Natural killer cell treated with Interleukin-12 subunit alpha and Interleukin-12 subunit beta and Interleukin-15 and Interleukin-18, amount 100 ng/mL, for 72 hours (primary cell): Measurements from ENCODE around the gene S100A16. TPM values are rescaled to one million over a fixed set of nuclear protein-coding genes. Genes with fewer than 3 reads are reported as not detected.

Source experiments
- ATAC-seq, 2 donors: fragments of 150-1000 bp; cut with Tn5 transposase in 1 of 2; sonication (Bioruptor Pico), chemical (Tn5 transposase) in 1 of 2; 2 replicates each; pipeline ENCODE4 v1.10.0; 2021
- DNase-seq: peaks from one replicate; pipeline ENCODE4 v3.0.0; 2022; ENCODE audit warnings: low spot score
- H3K27ac Mint-ChIP-seq, 2 donors: 1 replicate in 1 of 2; 2 replicates in 1 of 2; pipeline ENCODE4 v1.8.0; 2022; ENCODE audit warnings: mixed read lengths in 2 of 2, mild to moderate bottlenecking in 1 of 2, moderate library complexity in 1 of 2
- H3K27me3 Mint-ChIP-seq, 2 donors: 1 replicate in 1 of 2; 2 replicates in 1 of 2; pipeline ENCODE4 v1.8.0; 2022; ENCODE audit warnings: mixed read lengths in 2 of 2
- H3K36me3 Mint-ChIP-seq: one replicate; pipeline ENCODE4 v1.8.0; 2022; ENCODE audit warnings: mixed read lengths
- H3K4me1 Mint-ChIP-seq, 2 donors: 1 replicate in 1 of 2; 2 replicates in 1 of 2; pipeline ENCODE4 v1.8.0; 2022; ENCODE audit warnings: low read depth in 2 of 2, mixed read lengths in 2 of 2, mild to moderate bottlenecking in 1 of 2
- H3K4me3 Mint-ChIP-seq: one replicate; pipeline ENCODE4 v1.8.0; 2022; ENCODE audit warnings: mixed read lengths
- H3K9me3 Mint-ChIP-seq: 2 replicates; pipeline ENCODE4 v1.8.0; 2022; ENCODE audit warnings: mixed read lengths
- total RNA-seq, 2 donors: library from RNA; stranded (reverse); gene quantifications; one replicate each; pipeline ENCODE4 v1.2.3, GENCODE V29; 2022

Gene S100A16
- total RNA-seq, 2 donors from 2014 or later: not detected

DNA sequence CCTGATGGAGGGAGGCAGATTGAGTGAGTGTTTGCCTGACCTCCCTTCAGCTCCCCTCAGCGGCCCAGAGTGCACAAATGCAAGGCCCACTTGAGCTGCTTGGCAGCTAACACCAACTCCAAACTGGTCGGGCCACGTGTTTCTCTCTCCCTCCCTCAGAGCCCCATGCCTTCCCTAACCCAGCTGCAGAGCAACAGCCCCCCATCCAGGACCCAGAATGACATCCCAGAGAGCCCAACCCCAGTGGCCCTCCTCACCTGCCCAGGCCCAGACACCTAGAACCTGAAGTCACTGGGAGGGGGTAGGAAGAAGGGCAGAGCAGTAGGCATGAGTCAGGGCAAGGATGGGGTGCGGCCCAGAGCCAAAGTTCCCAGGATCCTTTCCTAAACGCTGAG is 4.0 kb upstream of the S100A16 start:
- ATAC-seq: no peak
- Mint-ChIP-seq H3K27ac (no peak overlapping the region), H3K4me1 (peaks cover 0 to 5% of the 10 kb centered on the region in 2 donors), H3K36me3 (no peaks in the 10 kb centered on the region), H3K4me3 (no peak overlapping the region), H3K27me3 (no peaks in the 10 kb centered on the region), H3K9me3 (no peaks in the 10 kb centered on the region)
- no peak for DNase-seq

DNA sequence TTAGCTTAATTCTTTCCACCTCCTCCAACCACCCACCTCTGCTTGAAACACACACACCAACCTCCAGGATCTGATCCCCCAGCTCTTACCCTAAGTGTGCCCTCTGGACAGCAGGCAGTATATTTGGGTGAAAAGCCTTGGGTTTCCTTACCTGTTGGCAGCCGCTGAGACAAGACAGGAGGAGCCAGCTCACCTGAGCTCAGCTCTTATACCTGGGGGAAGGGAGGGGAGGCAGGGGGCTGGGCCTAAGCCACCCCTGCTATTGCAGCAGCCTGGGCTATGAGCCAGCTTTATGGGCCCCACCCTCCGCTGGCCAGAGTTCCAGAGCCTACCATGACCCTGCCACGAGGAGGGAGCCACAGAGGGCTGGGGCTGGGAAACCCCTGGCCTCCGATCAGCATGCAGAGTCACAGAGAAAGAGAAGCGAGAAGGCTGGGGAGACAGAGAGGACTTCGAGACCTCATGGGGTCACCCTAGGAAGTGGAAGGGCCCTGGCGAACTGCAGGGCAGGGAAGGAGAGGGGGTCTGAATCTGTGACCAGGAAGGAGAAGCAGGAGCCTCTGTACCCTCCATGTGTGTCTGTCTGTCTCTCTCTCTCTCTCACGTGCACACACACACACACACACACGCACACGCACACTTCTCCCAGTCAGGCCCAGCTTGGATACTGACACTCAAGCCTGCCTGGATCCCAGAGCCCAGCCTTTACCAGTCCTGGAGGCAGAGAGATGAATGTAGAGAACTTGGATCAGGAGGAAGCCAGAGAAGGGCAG is 3.4 kb upstream of the S100A16 start, which contains the start of gene S100A14:
TSS of gene S100A14 (minus strand) at position 182 of the 773 bp plus-strand sequence. CDS start 467 bp downstream, outside the sequence.
- peaks cover 0 to 5% of the 10 kb centered on the region in 2 donors for H3K4me1 Mint-ChIP-seq
- no peaks in the 10 kb centered on the region for H3K9me3 Mint-ChIP-seq
- H3K27ac Mint-ChIP-seq: no peak within 1 kb of the TSS
- no peaks in the 10 kb centered on the region for H3K36me3 Mint-ChIP-seq
- no peak within 1 kb of the TSS for H3K4me3 Mint-ChIP-seq
- ATAC-seq (no peak), DNase-seq (no peak)
- peaks cover 0 to 2% of the 10 kb centered on the region in 2 donors for H3K27me3 Mint-ChIP-seq

DNA sequence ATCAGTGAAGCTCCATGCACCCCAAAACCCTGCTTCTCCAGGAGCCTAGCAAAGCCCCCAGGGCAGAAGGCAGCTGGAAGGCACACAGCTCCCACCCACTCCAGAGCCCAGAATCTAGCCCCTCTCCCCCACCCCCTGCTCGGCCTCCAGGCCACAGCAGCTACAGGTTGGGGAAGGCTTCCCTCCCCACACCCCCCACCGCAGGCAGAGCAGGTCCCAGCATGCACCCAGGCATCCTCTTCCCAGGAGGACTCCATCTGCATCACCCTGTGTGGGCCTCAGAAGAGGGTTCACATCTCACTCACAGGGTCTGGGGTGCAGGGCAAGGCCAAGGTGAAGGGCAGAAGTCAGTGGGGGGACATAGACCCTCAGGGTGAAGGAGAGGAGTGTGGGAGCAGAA is 2.5 kb upstream of the S100A16 start:
- Mint-ChIP-seq H3K36me3 (no peaks in the 10 kb centered on the region), H3K27me3 (peaks cover 0 to 3% of the 10 kb centered on the region in 2 donors), H3K4me3 (no peak overlapping the region), H3K4me1 (peaks cover 0 to 5% of the 10 kb centered on the region in 2 donors), H3K9me3 (no peaks in the 10 kb centered on the region), H3K27ac (no peak overlapping the region)
- DNase-seq: no peak
- no peak for ATAC-seq

DNA sequence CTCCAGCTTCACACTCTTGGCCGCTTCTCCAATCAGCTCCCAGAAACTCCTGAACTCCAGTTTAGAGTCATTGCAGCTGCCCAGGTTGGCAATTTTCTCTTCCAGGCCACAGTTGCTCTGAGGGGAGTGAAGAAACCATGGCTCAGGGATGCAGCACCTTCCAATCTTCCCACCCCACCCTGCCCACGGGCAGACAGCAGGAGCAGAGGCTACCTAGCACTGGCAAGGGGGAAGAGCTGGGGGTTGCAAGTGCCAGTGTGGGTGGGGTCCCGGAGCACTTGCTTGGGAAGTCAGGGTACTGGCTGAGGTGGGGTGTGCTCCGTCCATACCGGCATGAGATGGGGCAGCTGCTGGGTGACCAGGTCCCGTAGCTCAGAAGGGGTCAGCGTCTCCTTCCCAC is 2.0 kb upstream of the S100A16 start:
- ATAC-seq (no peak), DNase-seq (no peak)
- H3K27ac Mint-ChIP-seq: no peak overlapping the region
- H3K9me3 Mint-ChIP-seq: no peaks in the 10 kb centered on the region
- H3K27me3 Mint-ChIP-seq: peaks cover 0 to 3% of the 10 kb centered on the region in 2 donors
- no peak overlapping the region for H3K4me3 Mint-ChIP-seq
- H3K4me1 Mint-ChIP-seq: peaks cover 0 to 5% of the 10 kb centered on the region in 2 donors
- H3K36me3 Mint-ChIP-seq: no peaks in the 10 kb centered on the region

DNA sequence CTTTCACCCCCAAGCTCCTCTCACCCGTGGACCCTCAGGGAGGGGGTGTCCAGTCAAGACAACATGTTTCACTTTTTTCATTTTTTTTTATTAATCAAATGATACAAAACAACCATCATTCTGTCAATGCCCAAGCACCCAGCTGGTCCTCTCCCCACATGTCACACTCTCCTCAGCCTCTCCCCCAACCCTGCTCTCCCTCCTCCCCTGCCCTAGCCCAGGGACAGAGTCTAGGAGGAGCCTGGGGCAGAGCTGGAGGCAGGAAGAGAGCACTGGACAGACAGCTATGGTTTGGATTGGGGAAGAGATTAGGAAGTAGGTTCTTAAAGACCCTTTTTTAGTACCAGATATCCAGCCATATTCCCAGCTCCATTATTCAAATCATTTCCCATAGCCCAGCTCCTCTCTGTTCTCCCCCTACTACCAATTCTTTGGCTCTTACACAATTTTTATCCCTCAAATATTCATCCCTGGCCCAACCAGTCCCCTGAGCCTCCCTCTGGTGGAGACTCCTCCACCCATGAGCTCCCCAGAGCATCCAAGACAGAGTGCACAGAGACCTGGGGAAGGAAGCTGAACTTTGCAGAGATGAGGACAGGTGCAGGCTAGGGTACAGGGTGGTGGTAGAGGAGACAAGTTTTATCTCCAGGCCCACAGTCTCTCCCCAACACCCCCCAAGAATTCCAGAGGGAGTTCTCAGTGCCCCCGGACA is 1.4 kb upstream of the S100A16 start:
- Mint-ChIP-seq H3K4me1 (peaks cover 0 to 5% of the 10 kb centered on the region in 2 donors), H3K27me3 (peaks cover 0 to 3% of the 10 kb centered on the region in 2 donors), H3K4me3 (no peak overlapping the region), H3K27ac (no peak overlapping the region), H3K9me3 (no peaks in the 10 kb centered on the region), H3K36me3 (no peaks in the 10 kb centered on the region)
- DNase-seq (no peak), ATAC-seq (no peak)

DNA sequence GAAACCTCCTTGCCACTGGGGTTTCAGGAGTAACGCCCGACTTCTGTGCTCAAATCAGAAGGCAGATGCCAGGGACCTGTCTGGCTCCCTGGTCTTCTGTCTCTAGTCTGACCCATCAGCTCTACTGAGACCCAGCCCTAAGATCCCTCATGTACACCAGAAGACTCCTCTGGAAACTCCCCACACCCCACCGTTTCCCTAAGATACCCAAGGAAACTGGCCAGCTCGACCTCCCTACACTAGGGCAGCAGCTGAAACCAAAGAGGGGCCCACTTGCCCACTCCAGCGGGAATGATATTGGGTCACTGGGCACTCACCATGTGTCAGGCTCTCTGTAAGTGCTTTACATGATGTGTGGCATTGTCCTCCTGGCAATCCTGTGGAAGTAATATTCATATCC is 469 bp upstream of the S100A16 start:
- H3K4me3 Mint-ChIP-seq: no peak overlapping the region
- no peaks in the 10 kb centered on the region for H3K9me3 Mint-ChIP-seq
- H3K36me3 Mint-ChIP-seq: no peaks in the 10 kb centered on the region
- H3K27me3 Mint-ChIP-seq: peaks cover 0 to 3% of the 10 kb centered on the region in 2 donors
- H3K27ac Mint-ChIP-seq: no peak overlapping the region
- H3K4me1 Mint-ChIP-seq: peaks cover 0 to 5% of the 10 kb centered on the region in 2 donors
- DNase-seq (no peak), ATAC-seq (no peak)

DNA sequence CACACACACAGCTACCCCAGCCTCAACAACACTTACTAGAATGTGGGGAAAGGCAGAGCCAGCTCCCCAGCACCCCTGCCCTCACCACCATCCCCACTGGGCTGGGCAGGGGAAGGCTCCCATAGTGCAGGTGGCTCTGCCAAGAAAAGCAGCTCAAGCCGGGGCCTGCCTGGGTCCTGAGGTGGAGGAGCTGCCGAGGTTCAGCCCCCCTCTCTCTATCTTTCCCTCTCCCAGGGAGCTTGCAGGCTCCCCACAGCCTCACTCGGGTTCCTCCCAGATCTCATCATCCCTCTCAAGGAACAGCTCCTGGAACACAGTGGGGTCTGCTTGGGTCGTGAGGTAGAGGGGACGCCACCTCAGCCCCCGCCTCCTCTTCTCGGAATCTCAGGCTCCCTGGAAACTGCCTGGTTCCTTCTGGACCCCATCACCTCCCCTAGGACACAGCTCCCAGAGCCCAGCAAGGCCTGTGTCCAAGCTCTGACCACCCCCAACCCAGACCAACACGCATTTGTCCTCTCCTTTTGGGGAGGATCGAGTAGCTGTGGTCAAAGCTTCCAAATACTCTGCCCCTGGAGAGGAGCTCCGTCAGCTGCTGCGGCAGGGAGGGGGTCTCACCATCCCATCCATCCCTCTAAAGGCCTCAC is 704 bp downstream of the S100A16 start:
- no peak overlapping the region for H3K4me3 Mint-ChIP-seq
- H3K27me3 Mint-ChIP-seq: peaks cover 0 to 3% of the 10 kb centered on the region in 2 donors
- H3K4me1 Mint-ChIP-seq: no peaks in the 10 kb centered on the region
- ATAC-seq (no peak), DNase-seq (no peak)
- H3K27ac Mint-ChIP-seq: no peak overlapping the region
- H3K9me3 Mint-ChIP-seq: no peaks in the 10 kb centered on the region
- H3K36me3 Mint-ChIP-seq: no peaks in the 10 kb centered on the region

DNA sequence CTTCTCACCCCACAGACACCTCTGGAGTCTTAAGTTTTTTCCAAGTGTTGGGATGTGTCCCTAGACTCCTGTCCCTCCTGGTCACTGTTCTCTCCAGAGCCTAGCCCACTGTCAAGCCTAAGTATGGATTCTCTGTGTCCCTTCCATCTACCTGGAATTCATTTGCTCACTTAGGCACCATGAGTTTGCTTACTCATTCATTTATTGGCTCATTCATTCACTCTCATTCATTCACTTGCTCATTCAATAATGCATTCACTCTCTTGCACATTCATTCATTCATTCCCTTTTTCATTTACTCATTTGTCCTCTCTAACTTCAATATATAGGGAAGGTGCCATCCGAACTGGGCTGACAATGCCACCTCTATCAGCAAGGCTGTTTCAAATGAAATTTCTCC is 1.6 kb downstream of the S100A16 start:
- DNase-seq: no peak
- H3K9me3 Mint-ChIP-seq: no peaks in the 10 kb centered on the region
- peaks cover 0 to 3% of the 10 kb centered on the region in 2 donors for H3K27me3 Mint-ChIP-seq
- no peak for ATAC-seq
- H3K4me3 Mint-ChIP-seq: no peak overlapping the region
- H3K27ac Mint-ChIP-seq: no peak overlapping the region
- H3K4me1 Mint-ChIP-seq: no peaks in the 10 kb centered on the region
- H3K36me3 Mint-ChIP-seq: no peaks in the 10 kb centered on the region

DNA sequence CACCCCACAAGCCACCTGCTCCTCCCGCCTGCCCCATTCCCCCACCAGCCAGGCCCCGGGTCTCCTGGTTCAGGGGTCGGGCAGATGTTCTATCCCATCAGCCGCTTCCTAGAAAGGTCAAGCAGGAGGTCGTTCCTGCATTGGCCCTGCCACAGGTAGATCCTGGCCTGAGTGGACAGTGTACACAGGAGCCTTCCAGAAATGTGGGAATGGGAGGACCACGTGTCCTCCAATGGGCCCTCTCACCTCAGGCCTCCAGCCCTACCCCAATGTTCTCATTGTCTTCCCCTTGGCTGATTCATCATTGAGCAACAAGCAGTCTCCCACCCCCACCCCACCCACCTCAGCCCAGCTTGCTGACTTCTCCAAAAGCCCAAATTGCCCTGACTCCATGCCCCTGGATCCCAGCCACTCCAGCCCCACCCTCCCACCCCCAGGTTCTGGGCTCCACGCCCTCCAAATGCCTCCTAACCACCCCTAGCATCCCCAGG is 2.1 kb downstream of the S100A16 start:
- Mint-ChIP-seq H3K27me3 (peaks cover 0 to 3% of the 10 kb centered on the region in 2 donors), H3K4me1 (no peaks in the 10 kb centered on the region), H3K36me3 (no peaks in the 10 kb centered on the region), H3K4me3 (no peak overlapping the region), H3K9me3 (no peaks in the 10 kb centered on the region), H3K27ac (no peak overlapping the region)
- ATAC-seq (no peak), DNase-seq (no peak)

DNA sequence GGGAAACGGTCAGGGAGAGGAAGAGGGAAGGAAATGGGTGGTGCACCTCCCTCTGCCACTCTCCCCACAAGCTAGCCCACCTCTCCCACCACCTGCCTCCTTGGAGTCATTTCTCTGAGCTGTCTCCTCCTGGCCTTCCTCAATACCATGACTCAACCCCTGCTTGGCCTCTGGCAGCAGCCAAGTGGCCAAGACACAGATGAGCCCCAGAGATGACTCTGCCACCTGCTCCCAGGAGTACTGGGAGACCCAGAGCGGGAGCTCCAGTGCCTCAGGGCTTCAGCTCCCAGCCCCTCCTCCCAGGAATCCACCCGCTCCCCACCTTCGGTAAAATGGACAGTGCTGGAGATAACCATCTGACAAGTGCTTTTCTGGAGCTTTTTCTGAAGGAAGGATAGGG is 2.6 kb downstream of the S100A16 start:
- DNase-seq (no peak), ATAC-seq (no peak)
- no peaks in the 10 kb centered on the region for H3K36me3 Mint-ChIP-seq
- no peaks in the 10 kb centered on the region for H3K4me1 Mint-ChIP-seq
- H3K9me3 Mint-ChIP-seq: no peaks in the 10 kb centered on the region
- peaks cover 0 to 3% of the 10 kb centered on the region in 2 donors for H3K27me3 Mint-ChIP-seq
- H3K27ac Mint-ChIP-seq: no peak overlapping the region
- H3K4me3 Mint-ChIP-seq: no peak overlapping the region

DNA sequence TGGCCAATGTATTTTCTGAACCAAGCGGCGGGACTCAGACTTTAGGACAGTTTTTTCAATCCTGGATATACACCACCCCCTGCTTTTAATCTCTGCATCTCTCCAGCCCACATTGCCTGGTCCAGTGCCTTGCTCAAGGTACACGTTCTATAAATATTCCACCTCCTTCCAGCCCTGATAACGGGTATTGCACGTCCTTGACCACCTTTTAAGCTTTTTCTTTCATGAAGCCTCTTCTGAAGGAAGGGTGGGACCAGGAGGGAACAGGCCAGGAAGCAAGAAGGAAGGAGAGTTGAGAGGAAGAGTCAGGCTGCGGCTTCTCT is 3.4 kb downstream of the S100A16 start:
- H3K9me3 Mint-ChIP-seq: no peaks in the 10 kb centered on the region
- H3K4me3 Mint-ChIP-seq: no peak overlapping the region
- peaks cover 0 to 6% of the 10 kb centered on the region in 2 donors for H3K27me3 Mint-ChIP-seq
- ATAC-seq (no peak), DNase-seq (no peak)
- no peaks in the 10 kb centered on the region for H3K4me1 Mint-ChIP-seq
- no peaks in the 10 kb centered on the region for H3K36me3 Mint-ChIP-seq
- no peak overlapping the region for H3K27ac Mint-ChIP-seq

DNA sequence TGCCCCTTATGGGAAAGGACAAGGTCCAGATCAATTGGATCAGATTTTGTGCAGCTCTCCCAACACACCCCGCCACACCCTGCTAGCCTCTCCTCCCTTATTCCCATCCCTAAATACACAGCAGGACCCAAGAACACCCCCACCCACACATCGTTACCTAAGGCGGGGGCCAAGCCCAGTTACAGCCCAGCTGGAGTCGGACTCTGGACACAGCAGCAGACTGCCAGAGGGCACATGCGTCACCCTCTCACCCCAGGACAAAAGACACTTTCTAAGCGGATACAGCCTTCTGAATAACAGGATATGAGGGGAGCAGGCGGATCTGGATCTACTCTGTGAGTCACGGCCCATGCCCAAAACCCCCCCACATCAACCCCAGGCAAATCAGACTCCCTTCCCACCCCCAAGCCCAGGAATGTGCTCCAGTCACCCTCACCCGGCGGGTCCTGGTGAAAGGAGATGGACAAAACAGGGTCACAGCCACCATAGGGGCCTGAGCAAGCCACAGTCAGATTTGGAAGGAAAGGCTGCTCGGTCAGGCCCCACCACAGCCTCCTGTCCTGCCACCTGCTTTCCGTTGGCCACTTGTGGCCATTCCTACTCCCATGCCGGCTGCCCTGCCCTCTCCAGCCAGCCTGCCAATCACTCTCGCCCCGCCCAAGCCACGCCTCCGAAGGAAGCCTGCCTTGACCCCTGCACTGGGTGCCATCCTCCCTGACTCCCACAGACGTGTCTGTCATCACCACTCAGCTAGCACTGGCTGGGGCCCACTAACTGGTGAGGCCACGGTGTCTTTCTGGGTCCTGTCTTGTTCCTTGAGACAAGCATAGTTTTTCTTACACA is 4.0 kb downstream of the S100A16 start:
- Mint-ChIP-seq H3K27ac (no peak overlapping the region), H3K27me3 (peaks cover 0 to 6% of the 10 kb centered on the region in 2 donors), H3K36me3 (no peaks in the 10 kb centered on the region), H3K4me1 (no peaks in the 10 kb centered on the region), H3K4me3 (no peak overlapping the region), H3K9me3 (no peaks in the 10 kb centered on the region)
- ATAC-seq (peak in 1 of 2 donors; percentile 41), DNase-seq (no peak)

DNA sequence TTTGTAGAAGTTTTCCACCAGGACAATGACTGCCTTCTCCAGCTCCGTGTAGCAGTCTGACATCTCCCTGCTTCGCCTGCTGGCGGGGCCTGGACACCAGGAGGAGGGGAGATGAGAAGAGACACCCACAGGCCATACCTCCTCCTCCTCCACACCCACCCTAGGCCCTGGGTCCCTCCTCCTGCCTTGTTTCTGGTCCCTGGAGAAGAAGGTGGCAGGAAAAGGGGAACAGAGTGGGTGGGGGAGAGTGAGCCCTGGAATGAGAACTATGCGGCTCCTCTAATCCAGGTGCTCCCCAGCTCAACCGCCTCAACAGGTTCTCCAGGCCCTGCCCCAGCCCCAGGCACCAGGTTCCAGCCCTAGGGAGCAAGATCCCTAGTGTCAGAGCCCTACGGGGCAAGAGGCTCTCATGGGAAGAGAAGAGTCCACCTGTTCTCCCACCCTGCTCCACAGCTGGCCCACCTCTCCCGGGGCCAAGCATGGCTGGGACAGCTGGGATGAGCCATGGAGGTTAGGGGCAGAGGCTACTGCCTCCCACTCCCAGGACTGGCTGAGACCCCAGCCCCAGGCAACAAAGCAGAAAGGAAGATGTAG is 4.8 kb downstream of the S100A16 start:
- no peak overlapping the region for H3K4me3 Mint-ChIP-seq
- no peaks in the 10 kb centered on the region for H3K9me3 Mint-ChIP-seq
- ATAC-seq (no peak), DNase-seq (no peak)
- H3K27ac Mint-ChIP-seq: no peak overlapping the region
- H3K27me3 Mint-ChIP-seq: peaks cover 0 to 6% of the 10 kb centered on the region in 2 donors
- no peaks in the 10 kb centered on the region for H3K4me1 Mint-ChIP-seq
- no peaks in the 10 kb centered on the region for H3K36me3 Mint-ChIP-seq
